HEK293 (cell line): ENCODE measurements around the gene RPL4.

Source experiments
- EGR2 ChIP-seq: fragments of 450-650 bp; formaldehyde crosslinking; IDR thresholded peaks from 2 replicates; pipeline ENCODE4 v1.5.1; 2016; ENCODE audit warnings: low read depth, missing biosample characterization, missing genetic modification characterization
- HOXD13 ChIP-seq: sonication (generic); formaldehyde crosslinking; IDR thresholded peaks from 2 replicates; pipeline ENCODE4 v1.8.0; 2022; ENCODE audit warnings: missing genetic modification reagents, borderline replicate concordance
- ZNF239 ChIP-seq: fragments of 450-650 bp; formaldehyde crosslinking; IDR thresholded peaks from 2 replicates; pipeline ENCODE4 v1.5.1; 2016; ENCODE audit warnings: missing biosample characterization, missing genetic modification characterization
- ZNF37A ChIP-seq: fragments of 450-650 bp; IDR thresholded peaks from 2 replicates; pipeline ENCODE4 v1.5.1; 2018; ENCODE audit warnings: missing biosample characterization, missing genetic modification characterization
- ZNF426 ChIP-seq: fragments of 450-650 bp; formaldehyde crosslinking; IDR thresholded peaks from 2 replicates; pipeline ENCODE4 v1.5.1; 2017; ENCODE audit warnings: missing biosample characterization, missing genetic modification characterization, mild to moderate bottlenecking, inconsistent platforms, moderate library complexity
- ZNF510 ChIP-seq: fragments of 450-650 bp; formaldehyde crosslinking; IDR thresholded peaks from 2 replicates; pipeline ENCODE4 v1.5.1; 2018; ENCODE audit warnings: mild to moderate bottlenecking, missing genetic modification characterization, missing biosample characterization; ENCODE audit not compliant: insufficient replicate concordance
- ZNF549 ChIP-seq: fragments of 450-650 bp; IDR thresholded peaks from 2 replicates; pipeline ENCODE4 v1.5.1; 2018; ENCODE audit warnings: missing biosample characterization, missing genetic modification characterization, mild to moderate bottlenecking, inconsistent platforms, moderate library complexity
- ZNF660 ChIP-seq: fragments of 450-650 bp; IDR thresholded peaks from 2 replicates; pipeline ENCODE4 v1.5.1; 2018; ENCODE audit warnings: missing biosample characterization, mild to moderate bottlenecking, missing genetic modification characterization
- ZNF830 ChIP-seq: fragments of 450-650 bp; IDR thresholded peaks from 2 replicates; pipeline ENCODE4 v1.5.0; 2018; ENCODE audit warnings: missing biosample characterization, missing genetic modification characterization, low read depth, mild to moderate bottlenecking, moderate library complexity
- ZXDB ChIP-seq: fragments of 450-650 bp; formaldehyde crosslinking; IDR thresholded peaks from 2 replicates; pipeline ENCODE4 v1.5.1; 2016; ENCODE audit warnings: missing biosample characterization, missing genetic modification characterization
- TF ChIP-seq, protein P1 (sequence below): fragments of 450-650 bp; formaldehyde crosslinking; IDR thresholded peaks from 2 replicates; pipeline ENCODE4 v1.5.0; 2017; ENCODE audit warnings: missing biosample characterization, missing genetic modification characterization, borderline replicate concordance

RPL4 gene

DNA sequence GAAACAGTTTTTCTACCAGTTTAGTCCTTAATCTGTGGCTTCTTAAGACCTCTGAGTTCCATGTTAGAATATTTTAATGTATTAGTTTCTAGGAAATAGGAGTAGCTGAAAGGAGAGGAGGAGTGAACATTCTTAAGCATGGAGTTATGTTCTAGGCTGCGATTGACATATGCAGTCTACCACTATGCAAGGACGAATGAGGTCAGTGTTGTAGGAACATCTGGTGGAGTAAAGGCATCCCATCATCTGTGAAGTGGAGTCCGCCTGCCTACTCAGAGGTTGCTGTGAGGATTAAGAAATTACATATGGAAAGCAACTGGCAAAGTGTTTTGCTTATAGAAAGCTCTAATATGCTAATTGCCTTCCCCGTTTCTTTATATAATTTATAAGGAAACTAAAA, 52.2 kb downstream of the RPL4 start (continued):
- TF ChIP-seq ZNF549, result no peak
- TF ChIP-seq ZXDB (tag by site-specific recombination), result no peak
- no peak for TF ChIP-seq ZNF239 (tag by site-specific recombination)
- no peak for TF ChIP-seq ZNF830 (tag by site-specific recombination)
- TF ChIP-seq ZNF510, result no peak
- no peak for TF ChIP-seq ZNF426 (tag by site-specific recombination)
- TF ChIP-seq HOXD13, result no peak
- TF ChIP-seq, protein P1, sequence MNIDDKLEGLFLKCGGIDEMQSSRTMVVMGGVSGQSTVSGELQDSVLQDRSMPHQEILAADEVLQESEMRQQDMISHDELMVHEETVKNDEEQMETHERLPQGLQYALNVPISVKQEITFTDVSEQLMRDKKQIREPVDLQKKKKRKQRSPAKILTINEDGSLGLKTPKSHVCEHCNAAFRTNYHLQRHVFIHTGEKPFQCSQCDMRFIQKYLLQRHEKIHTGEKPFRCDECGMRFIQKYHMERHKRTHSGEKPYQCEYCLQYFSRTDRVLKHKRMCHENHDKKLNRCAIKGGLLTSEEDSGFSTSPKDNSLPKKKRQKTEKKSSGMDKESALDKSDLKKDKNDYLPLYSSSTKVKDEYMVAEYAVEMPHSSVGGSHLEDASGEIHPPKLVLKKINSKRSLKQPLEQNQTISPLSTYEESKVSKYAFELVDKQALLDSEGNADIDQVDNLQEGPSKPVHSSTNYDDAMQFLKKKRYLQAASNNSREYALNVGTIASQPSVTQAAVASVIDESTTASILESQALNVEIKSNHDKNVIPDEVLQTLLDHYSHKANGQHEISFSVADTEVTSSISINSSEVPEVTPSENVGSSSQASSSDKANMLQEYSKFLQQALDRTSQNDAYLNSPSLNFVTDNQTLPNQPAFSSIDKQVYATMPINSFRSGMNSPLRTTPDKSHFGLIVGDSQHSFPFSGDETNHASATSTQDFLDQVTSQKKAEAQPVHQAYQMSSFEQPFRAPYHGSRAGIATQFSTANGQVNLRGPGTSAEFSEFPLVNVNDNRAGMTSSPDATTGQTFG (tag by site-specific recombination), result no peak
- no peak for TF ChIP-seq ZNF37A (tag by site-specific recombination)
- no peak for TF ChIP-seq ZNF660 (tag by site-specific recombination)
- TF ChIP-seq EGR2 (tag by site-specific recombination), result no peak
